Endothelial cell of umbilical vein (primary cell): Measurements from ENCODE around the gene NR6A1. TPM values are rescaled to one million over a fixed set of nuclear protein-coding genes. Genes with fewer than 3 reads are reported as not detected.

Source experiments
- BruUV-seq: library from RNA; stranded (reverse); fragments of 400-500 nt; replicated peaks from 2 replicates; lab custom pipeline; 2021; lab: Mats Ljungman, UMichigan
- CTCF ChIA-PET: fragments of 300-600, 350-600 bp; sonication (Branson Sonifier 250); formaldehyde crosslinking; loops from one replicate; lab custom pipeline; 2021; ENCODE audit warnings: antibody characterized with exemption, inconsistent platforms; lab: Charles Lee
- POLR2A ChIA-PET: fragments of 300-600, 350-600 bp; sonication (Branson Sonifier 250); formaldehyde crosslinking; loops from one replicate; lab custom pipeline; 2021; ENCODE audit warnings: antibody characterized with exemption, inconsistent platforms; lab: Charles Lee
- DNase-seq: peaks from one replicate; pipeline ENCODE4 v3.0.0-alpha.2; 2011; ENCODE audit warnings: low read depth, low spot score
- FAIRE-seq: peaks from 2 replicates; lab custom pipeline; 2011; peaks lifted over from hg19 to GRCh38; lab: Jason Lieb, UNC
- H2AFZ ChIP-seq: 2 replicates; pipeline ENCODE4 v1.6.0; 2012; ENCODE audit warnings: low read depth, low read length, control low read depth, inconsistent platforms
- H3K27ac ChIP-seq: 2 replicates; pipeline ENCODE4 v1.5.1; 2011; ENCODE audit warnings: low read depth, mild to moderate bottlenecking, control low read depth, low read length, moderate library complexity; ENCODE audit not compliant: insufficient read depth
- H3K27me3 ChIP-seq, 2 experiments: 2 replicates each; pipeline versions ENCODE4 v1.6.0 to v1.6.1; 2011; ENCODE audit warnings: low read length in 2 of 2, mixed read lengths in 1 of 2; ENCODE audit not compliant: control insufficient read depth in 2 of 2, insufficient read depth in 2 of 2
- H3K36me3 ChIP-seq, 2 experiments: 2 replicates in 1 of 2; 3 replicates in 1 of 2; pipeline ENCODE4 v1.5.1; 2011; ENCODE audit warnings: low read length in 2 of 2, mild to moderate bottlenecking in 1 of 2, moderate library complexity in 1 of 2; ENCODE audit not compliant: control insufficient read depth in 2 of 2, insufficient read depth in 2 of 2; ENCODE audit errors: extremely low read depth in 1 of 2
- H3K4me1 ChIP-seq: 3 replicates; pipeline ENCODE4 v1.5.1; 2011; ENCODE audit warnings: mild to moderate bottlenecking, low read length; ENCODE audit not compliant: control insufficient read depth, insufficient read depth; ENCODE audit errors: extremely low read depth
- H3K4me2 ChIP-seq: 2 replicates; pipeline ENCODE4 v1.6.1; 2011; ENCODE audit warnings: low read length, control low read depth, mixed read lengths; ENCODE audit not compliant: insufficient read depth
- H3K4me3 ChIP-seq, 3 experiments: fragments of 200-600 bp in 1 of 3; sonication (generic), shearing (Covaris generic) in 1 of 3; replicated peaks in 1 of 3; 2 replicates each; pipeline ENCODE4 v1.5.1; 2011 to 2016; ENCODE audit warnings: control low read depth in 3 of 3, low read length in 3 of 3, mild to moderate bottlenecking in 2 of 3, inconsistent platforms in 1 of 3, low read depth in 1 of 3, moderate library complexity in 1 of 3; ENCODE audit not compliant: insufficient read depth in 1 of 3
- H3K79me2 ChIP-seq: 2 replicates; pipeline ENCODE4 v1.6.0; 2012; ENCODE audit warnings: low read length, inconsistent platforms; ENCODE audit not compliant: control insufficient read depth, insufficient read depth
- H3K9ac ChIP-seq: replicated peaks from 2 replicates; pipeline ENCODE3; 2011; ENCODE audit warnings: low read length, control low read depth; ENCODE audit not compliant: insufficient read depth; ENCODE audit errors: extremely low read depth
- H3K9me1 ChIP-seq: replicated peaks from 3 replicates; pipeline ENCODE4 v1.6.0; 2011; ENCODE audit warnings: mild to moderate bottlenecking, low read length; ENCODE audit not compliant: control insufficient read depth, insufficient read depth; ENCODE audit errors: extremely low read depth
- H3K9me3 ChIP-seq: replicated peaks from 2 replicates; pipeline ENCODE4 v1.5.1; 2012; ENCODE audit warnings: low read length, inconsistent platforms; ENCODE audit not compliant: control insufficient read depth, insufficient read depth
- H4K20me1 ChIP-seq: replicated peaks from 2 replicates; pipeline ENCODE3; 2011; ENCODE audit warnings: mild to moderate bottlenecking, low read length; ENCODE audit not compliant: control insufficient read depth, insufficient read depth; ENCODE audit errors: extremely low read depth
- EZH2 ChIP-seq: IDR thresholded peaks from 2 replicates; pipeline ENCODE4 v1.6.1; 2012; ENCODE audit warnings: borderline replicate concordance, low read depth, mild to moderate bottlenecking, moderate library complexity, low read length, inconsistent platforms; ENCODE audit not compliant: severe bottlenecking
- FOS ChIP-seq: IDR thresholded peaks from 2 replicates; pipeline ENCODE4 v1.6.1; 2011; ENCODE audit warnings: mild to moderate bottlenecking, low read length, moderate library complexity, borderline replicate concordance; ENCODE audit not compliant: insufficient read depth
- GATA2 ChIP-seq: IDR thresholded peaks from 2 replicates; pipeline ENCODE4 v1.7.0; 2011; ENCODE audit warnings: low read depth, mild to moderate bottlenecking, moderate library complexity, mixed read lengths, low read length; ENCODE audit not compliant: insufficient read length, insufficient read depth
- JUN ChIP-seq: IDR thresholded peaks from 2 replicates; pipeline ENCODE4 v1.6.1; 2011; ENCODE audit warnings: borderline replicate concordance, low read depth; ENCODE audit not compliant: insufficient read length, insufficient read depth
- MYC ChIP-seq: IDR thresholded peaks from one replicate; pipeline ENCODE4 v1.6.1; 2011; ENCODE audit warnings: mild to moderate bottlenecking, low read depth, low read length
- POLR2A ChIP-seq: IDR thresholded peaks from 2 replicates; pipeline ENCODE4 v1.6.1; 2012; ENCODE audit warnings: low read depth, mild to moderate bottlenecking, control low read depth, low read length
- POLR2AphosphoS5 ChIP-seq: IDR thresholded peaks from 2 replicates; pipeline ENCODE4 v1.6.1; 2012; ENCODE audit warnings: low read depth, mild to moderate bottlenecking, control low read depth, low read length, moderate library complexity; ENCODE audit not compliant: insufficient read depth
- dilution Hi-C: fragments of 300-500 bp; cut with MboI; formaldehyde crosslinking; loops from one replicate; pipeline ENCODE4 v1.15.0; 2019; ENCODE audit warnings: low sequenced_read_pairs; ENCODE audit not compliant: extremely low pct_ligation_motif_present
- intact Hi-C: fragments of 100-400 bp; cut with micrococcal nuclease; formaldehyde crosslinking; loops from one replicate; pipeline ENCODE4 v1.10.0; 2022
- polyA plus RNA-seq, 4 experiments: library from polyadenylated mRNA; depleted of rRNA in 3 of 4; stranded (reverse) in 3 of 4; unstranded in 1 of 4; fragments of >200 nt; gene quantifications; 2 replicates each; pipeline versions ENCODE4 v1.2.1 to v1.2.3, GENCODE V29; 2011 to 2012; ENCODE audit warnings: missing spikeins in 1 of 4
- total RNA-seq: library from RNA; stranded (reverse); gene quantifications from 2 replicates; pipeline ENCODE4 v1.2.3, GENCODE V29; 2021
- TF ChIP-seq, protein P1 (sequence below), 2 donors: IDR thresholded peaks; 1 replicate in 1 of 2; 2 replicates in 1 of 2; pipeline ENCODE4 v1.5.1; 2011; ENCODE audit warnings: low read length in 2 of 2, mild to moderate bottlenecking in 2 of 2, moderate library complexity in 2 of 2, control low read depth in 1 of 2, inconsistent platforms in 1 of 2, low read depth in 1 of 2; ENCODE audit not compliant: insufficient read depth in 1 of 2; ENCODE audit errors: extremely low read depth in 1 of 2
- TF ChIP-seq, protein P2 (sequence below): IDR thresholded peaks from 2 replicates; pipeline ENCODE4 v1.6.1; 2011; ENCODE audit not compliant: insufficient read depth, insufficient read length

NR6A1 gene
- total and polyA plus RNA-seq, 2 donors (not counting 3 experiments of a cell fraction or from before 2014, with no cell fraction given), result 0.17 to 1.2 TPM

- ChIA-PET CTCF (interaction anchor here (1.2 to 1.3 kb wide), 2 partner anchors 13 to 55 kb away, joined by 5 read pairs; no protein-coding TSS in a partner anchor), POLR2A (no interaction called here)
- dilution Hi-C loops (no loop called here), intact Hi-C loops (loop anchor here (1.0 kb wide), 2 partner anchors 9 to 13 kb away; no protein-coding TSS in a partner anchor)
- Histone ChIP-seq H3K9me3 (no peaks in the 10 kb centered on the region), H3K9ac (peak overlapping the region; percentile 63), H3K27ac (peak overlapping the region; percentile 75), H3K9me1 (no peaks in the 10 kb centered on the region), H3K79me2 (peaks cover 66% of the 10 kb centered on the region), H2AFZ (no peak overlapping the region), H3K36me3 (peaks cover 0 to 5% of the 10 kb centered on the region in 2 experiments), H3K4me1 (peaks cover 16% of the 10 kb centered on the region), H3K4me3 (peak overlapping the region in 1 of 3 experiments; percentile 6), H3K27me3 (no peaks in the 10 kb centered on the region), H4K20me1 (peaks cover 2% of the 10 kb centered on the region), H3K4me2 (peak overlapping the region; percentile 69)
- no peak for TF ChIP-seq MYC
- peak; percentile 51 for TF ChIP-seq JUN
- no peak for TF ChIP-seq FOS
- DNase-seq, result peak; percentile 51
- no TSS peak for BruUV-seq
- no peak for FAIRE-seq
Observed at GRCh38 chr9:124671861-124672260, 99.2 kb downstream of the NR6A1 start.

DNA sequence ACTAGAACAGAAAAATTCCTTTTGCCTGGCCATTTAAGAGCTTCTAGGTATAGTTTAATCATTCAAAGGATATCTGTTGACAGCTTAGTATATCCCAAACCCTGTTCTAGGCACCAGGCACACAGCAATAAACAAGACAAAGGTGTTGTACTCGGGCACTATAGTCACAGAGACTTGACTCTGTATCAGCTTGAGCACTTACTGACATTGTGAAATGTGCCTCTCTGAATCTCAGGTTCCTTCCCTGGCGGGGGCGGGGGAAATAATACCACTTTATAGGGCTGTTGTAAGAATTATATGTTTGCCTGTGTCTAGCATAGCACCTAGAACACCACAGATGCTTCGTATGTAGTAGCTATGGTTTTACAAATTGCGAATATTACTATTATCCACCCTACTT is 104.5 kb downstream of the NR6A1 start:
- no TSS peak for BruUV-seq
- Histone ChIP-seq H3K4me3 (no peak overlapping the region), H3K9me1 (no peaks in the 10 kb centered on the region), H2AFZ (no peak overlapping the region), H3K36me3 (no peaks in the 10 kb centered on the region), H4K20me1 (peaks cover 2% of the 10 kb centered on the region), H3K27ac (no peak overlapping the region), H3K9me3 (no peaks in the 10 kb centered on the region), H3K79me2 (peaks cover 79% of the 10 kb centered on the region), H3K4me2 (no peak overlapping the region), H3K9ac (no peak overlapping the region), H3K4me1 (peaks cover 51% of the 10 kb centered on the region), H3K27me3 (no peaks in the 10 kb centered on the region)
- no peak for FAIRE-seq
- no peak for TF ChIP-seq GATA2
- TF ChIP-seq POLR2AphosphoS5, result no peak
- no peak for TF ChIP-seq FOS
- no peak for TF ChIP-seq EZH2
- TF ChIP-seq POLR2A, result no peak
- TF ChIP-seq, protein P1, sequence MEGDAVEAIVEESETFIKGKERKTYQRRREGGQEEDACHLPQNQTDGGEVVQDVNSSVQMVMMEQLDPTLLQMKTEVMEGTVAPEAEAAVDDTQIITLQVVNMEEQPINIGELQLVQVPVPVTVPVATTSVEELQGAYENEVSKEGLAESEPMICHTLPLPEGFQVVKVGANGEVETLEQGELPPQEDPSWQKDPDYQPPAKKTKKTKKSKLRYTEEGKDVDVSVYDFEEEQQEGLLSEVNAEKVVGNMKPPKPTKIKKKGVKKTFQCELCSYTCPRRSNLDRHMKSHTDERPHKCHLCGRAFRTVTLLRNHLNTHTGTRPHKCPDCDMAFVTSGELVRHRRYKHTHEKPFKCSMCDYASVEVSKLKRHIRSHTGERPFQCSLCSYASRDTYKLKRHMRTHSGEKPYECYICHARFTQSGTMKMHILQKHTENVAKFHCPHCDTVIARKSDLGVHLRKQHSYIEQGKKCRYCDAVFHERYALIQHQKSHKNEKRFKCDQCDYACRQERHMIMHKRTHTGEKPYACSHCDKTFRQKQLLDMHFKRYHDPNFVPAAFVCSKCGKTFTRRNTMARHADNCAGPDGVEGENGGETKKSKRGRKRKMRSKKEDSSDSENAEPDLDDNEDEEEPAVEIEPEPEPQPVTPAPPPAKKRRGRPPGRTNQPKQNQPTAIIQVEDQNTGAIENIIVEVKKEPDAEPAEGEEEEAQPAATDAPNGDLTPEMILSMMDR (IDR thresholded peaks at IDR 0.05; ENCODE audit: extremely low read depth in 1 of 2, insufficient read depth in 1 of 2, low read depth in 1 of 2, low read length in 2 of 2), result no peak
- TF ChIP-seq MYC, result no peak
- TF ChIP-seq, protein P2, sequence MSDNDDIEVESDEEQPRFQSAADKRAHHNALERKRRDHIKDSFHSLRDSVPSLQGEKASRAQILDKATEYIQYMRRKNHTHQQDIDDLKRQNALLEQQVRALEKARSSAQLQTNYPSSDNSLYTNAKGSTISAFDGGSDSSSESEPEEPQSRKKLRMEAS, result no peak
- no peak for TF ChIP-seq JUN
- intact Hi-C loops (no loop called here), dilution Hi-C loops (no loop called here)
- CTCF ChIA-PET, result interaction anchor here (1.2 kb wide), 1 partner anchor 49 kb away, joined by 4 read pairs; no protein-coding TSS in a partner anchor
- no peak for DNase-seq
- POLR2A ChIA-PET, result no interaction called here
